Ectodermal cell (in vitro differentiated cells): Measurements from ENCODE around the gene BTNL2.
"Not testable (repeated sequence)": the region's sequence is repeated elsewhere in the genome, so short reads cannot be mapped to it uniquely, and the experiment has no call there.

Experiments
- H3K27ac ChIP-seq: 2 replicates; pipeline ENCODE4 v1.7.0; 2013; ENCODE audit warnings: mild to moderate bottlenecking, low read depth, low read length; ENCODE audit not compliant: insufficient read depth, poor library complexity, severe bottlenecking
- H3K27me3 ChIP-seq: 2 replicates; pipeline ENCODE4 v1.7.0; 2013; ENCODE audit warnings: mild to moderate bottlenecking, low read length; ENCODE audit not compliant: insufficient read depth, control insufficient read depth, poor library complexity, severe bottlenecking
- H3K36me3 ChIP-seq: one replicate; pipeline ENCODE4 v1.7.0; 2013; ENCODE audit warnings: low read length; ENCODE audit not compliant: control insufficient read depth, insufficient read depth
- H3K4me1 ChIP-seq: one replicate; pipeline ENCODE4 v1.7.0; 2013; ENCODE audit warnings: low read length; ENCODE audit not compliant: control insufficient read depth, insufficient read depth
- H3K4me3 ChIP-seq: 2 replicates; pipeline ENCODE4 v1.7.0; 2013; ENCODE audit warnings: low read depth, low read length, control low read depth; ENCODE audit not compliant: insufficient read depth
- H3K9me3 ChIP-seq: 2 replicates; pipeline ENCODE4 v1.7.0; 2013; ENCODE audit warnings: mild to moderate bottlenecking, low read length, moderate library complexity; ENCODE audit not compliant: control insufficient read depth
- WGBS, 2 experiments: methylation state at CpG; one replicate each; pipeline ENCODE4 v1.1.7; 2013; ENCODE audit warnings: missing lambda C conversion rate in 2 of 2; 5-methylcytosine and 5-hydroxymethylcytosine counted together

Gene BTNL2

DNA sequence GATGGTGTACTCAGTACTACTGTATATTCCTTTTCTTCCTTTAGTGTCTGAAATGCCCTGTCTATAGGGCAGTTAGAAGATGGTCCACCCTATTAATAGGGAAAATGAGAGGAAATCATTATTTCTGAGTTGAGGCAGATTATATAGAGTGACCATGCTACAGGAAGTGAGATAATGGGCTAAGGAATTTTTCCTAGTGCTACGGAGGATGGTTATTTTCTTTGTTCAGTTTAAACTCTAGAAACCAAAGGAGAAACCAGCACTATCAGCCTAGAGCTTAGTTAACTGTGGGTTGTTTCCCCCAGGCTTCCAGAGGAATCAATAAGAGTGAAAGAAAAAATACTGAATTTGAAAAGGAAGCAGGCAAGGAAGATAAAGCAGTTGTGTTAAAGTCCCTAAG is 35.8 kb downstream of the BTNL2 start:
- no peaks in the 10 kb centered on the region for H3K9me3 ChIP-seq
- H3K4me3 ChIP-seq: no peak overlapping the region
- H3K36me3 ChIP-seq: no peaks in the 10 kb centered on the region
- WGBS, 2 experiments: 76 to 77% methylated on average over 1 of the region's 1 CpG
- H3K4me1 ChIP-seq: no peaks in the 10 kb centered on the region
- H3K27ac ChIP-seq: no peak overlapping the region
- H3K27me3 ChIP-seq: no peaks in the 10 kb centered on the region

DNA sequence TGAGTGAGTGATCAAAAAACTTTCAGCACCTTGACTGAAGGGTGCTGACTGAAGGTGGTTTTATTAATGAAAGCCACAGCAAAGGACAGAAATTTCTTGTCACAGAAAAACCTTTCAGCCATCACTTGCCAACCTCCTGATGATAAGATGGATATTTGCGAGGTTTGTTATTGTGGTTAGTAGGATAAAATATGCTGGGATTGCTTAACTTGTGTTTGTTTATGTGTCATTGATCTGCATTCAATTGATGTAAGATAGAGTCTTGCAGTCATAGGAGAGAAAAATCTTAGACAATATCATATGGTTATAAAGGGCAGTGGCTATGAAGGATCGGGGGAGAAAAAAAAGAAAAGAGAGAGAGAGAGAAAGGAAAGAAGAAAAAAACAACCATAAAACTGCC is 36.5 kb downstream of the BTNL2 start:
- H3K27ac ChIP-seq: no peak overlapping the region
- H3K4me3 ChIP-seq: no peak overlapping the region
- no peaks in the 10 kb centered on the region for H3K27me3 ChIP-seq
- H3K9me3 ChIP-seq: no peaks in the 10 kb centered on the region
- no peaks in the 10 kb centered on the region for H3K4me1 ChIP-seq
- H3K36me3 ChIP-seq: no peaks in the 10 kb centered on the region
- WGBS, 2 experiments: 100% methylated on average over 1 to 2 of the region's 2 CpGs

DNA sequence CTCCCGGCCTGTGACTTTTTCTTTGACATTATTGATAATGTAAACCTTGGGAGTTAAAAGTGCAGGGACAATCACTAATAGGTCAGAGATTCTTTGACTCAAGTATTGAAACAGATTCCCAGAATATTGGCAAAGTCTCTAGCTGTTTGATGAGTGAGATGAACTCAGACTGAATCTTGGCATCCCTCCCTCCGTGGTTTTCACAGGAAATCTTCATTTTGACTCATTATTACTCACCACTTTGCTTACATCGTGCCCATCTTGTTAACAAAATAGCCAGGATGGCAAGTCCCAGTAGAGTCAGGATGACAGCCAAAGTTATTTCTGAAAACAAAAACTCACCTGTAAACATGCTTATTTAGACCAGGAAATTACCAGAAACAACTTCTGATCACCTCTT is 37.3 kb downstream of the BTNL2 start:
- WGBS, 2 experiments: 63 to 82% methylated on average over 3 of the region's 3 CpGs
- H3K9me3 ChIP-seq: no peaks in the 10 kb centered on the region
- H3K27ac ChIP-seq: no peak overlapping the region
- no peaks in the 10 kb centered on the region for H3K36me3 ChIP-seq
- no peaks in the 10 kb centered on the region for H3K4me1 ChIP-seq
- no peaks in the 10 kb centered on the region for H3K27me3 ChIP-seq
- no peak overlapping the region for H3K4me3 ChIP-seq

DNA sequence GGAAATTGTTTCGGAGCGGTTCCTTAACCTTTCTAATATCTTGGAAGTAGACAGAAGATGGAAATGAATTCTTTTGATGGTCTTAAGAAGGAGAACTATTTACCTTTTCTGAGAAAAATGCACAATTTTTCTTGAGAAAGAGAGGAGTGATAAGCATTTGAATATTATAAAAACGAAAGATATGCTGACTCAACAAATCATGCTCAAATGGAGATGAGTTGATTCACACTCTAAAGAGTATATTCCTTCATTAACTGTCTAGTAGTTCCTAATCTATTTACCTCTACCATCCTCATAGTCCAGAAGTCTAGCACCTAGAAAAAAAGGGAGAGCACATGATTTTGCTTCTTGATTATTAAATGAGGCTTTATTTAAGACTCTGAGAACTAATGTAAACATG is 39.3 kb downstream of the BTNL2 start:
- 87 to 100% methylated on average over 1 to 3 of the region's 3 CpGs for WGBS, 2 experiments
- Histone ChIP-seq H3K9me3 (no peaks in the 10 kb centered on the region), H3K4me3 (no peak overlapping the region), H3K4me1 (no peaks in the 10 kb centered on the region), H3K27me3 (no peaks in the 10 kb centered on the region), H3K36me3 (no peaks in the 10 kb centered on the region), H3K27ac (no peak overlapping the region)

DNA sequence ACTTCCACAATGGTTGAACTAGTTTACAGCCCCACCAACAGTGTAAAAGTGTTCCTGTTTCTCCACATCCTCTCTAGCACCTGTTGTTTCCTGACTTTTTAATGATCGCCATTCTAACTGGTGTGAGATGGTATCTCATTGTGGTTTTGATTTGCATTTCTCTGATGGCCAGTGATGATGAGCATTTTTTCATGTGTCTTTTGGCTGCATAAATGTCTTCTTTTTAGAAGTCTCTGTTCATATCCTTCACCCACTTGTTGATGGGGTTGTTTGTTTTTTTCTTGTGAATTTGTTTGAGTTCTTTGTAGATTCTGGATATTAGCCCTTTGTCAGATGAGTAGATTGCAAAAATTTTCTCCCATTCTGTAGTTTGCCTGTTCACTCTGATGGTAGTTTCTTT is 47.8 kb downstream of the BTNL2 start:
- H3K4me1 ChIP-seq, H3K36me3 ChIP-seq, H3K4me3 ChIP-seq, H3K27ac ChIP-seq, H3K27me3 ChIP-seq, H3K9me3 ChIP-seq: not testable (repeated sequence)
- WGBS, 2 experiments: no CpG with 5 or more reads among the region's 1 CpG

DNA sequence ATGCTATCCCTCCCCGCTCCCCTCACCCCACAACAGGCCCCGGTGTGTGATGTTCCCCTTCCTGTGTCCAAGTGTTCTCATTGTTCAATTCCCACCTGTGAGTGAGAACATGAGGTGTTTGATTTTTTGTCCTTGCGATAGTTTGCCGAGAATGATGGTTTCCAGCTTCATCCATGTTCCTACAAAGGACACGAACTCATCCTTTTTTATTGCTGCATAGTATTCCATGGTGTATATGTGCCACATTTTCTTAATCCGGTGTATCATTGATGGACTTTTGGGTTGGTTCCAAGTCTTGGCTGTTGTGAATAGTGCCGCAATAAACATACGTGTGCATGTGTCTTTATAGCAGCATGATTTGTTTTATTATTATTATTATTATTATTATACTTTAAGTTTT is 48.4 kb downstream of the BTNL2 start:
- H3K4me1 ChIP-seq, H3K27ac ChIP-seq, H3K4me3 ChIP-seq, H3K9me3 ChIP-seq, H3K27me3 ChIP-seq, H3K36me3 ChIP-seq: not testable (repeated sequence)
- WGBS, 2 experiments: 89 to 91% methylated on average over 4 to 7 of the region's 8 CpGs

DNA sequence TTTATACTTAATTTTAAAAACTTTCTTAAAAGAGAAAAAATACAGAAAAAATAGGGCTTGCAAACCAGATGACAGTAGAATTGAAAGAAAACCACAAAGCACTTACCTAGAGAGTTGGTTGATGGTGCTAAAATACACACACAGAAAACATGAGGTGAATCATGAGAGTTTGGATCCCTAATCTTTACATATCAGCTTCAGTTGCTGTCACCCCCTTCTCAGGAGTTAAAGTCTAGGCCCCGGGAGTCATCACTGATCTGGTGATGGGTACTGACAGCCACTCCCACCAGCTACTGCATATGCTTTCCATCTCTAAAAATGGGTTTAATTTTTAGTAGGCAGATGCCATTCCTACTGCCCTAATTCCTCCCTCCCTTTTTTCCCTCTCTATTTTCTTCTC is 52.0 kb downstream of the BTNL2 start:
- Histone ChIP-seq H3K36me3 (no peaks in the 10 kb centered on the region), H3K27me3 (no peaks in the 10 kb centered on the region), H3K27ac (no peak overlapping the region), H3K4me3 (no peak overlapping the region), H3K4me1 (no peaks in the 10 kb centered on the region), H3K9me3 (no peaks in the 10 kb centered on the region)
- WGBS, 2 experiments: 84 to 93% methylated on average over 1 of the region's 1 CpG

DNA sequence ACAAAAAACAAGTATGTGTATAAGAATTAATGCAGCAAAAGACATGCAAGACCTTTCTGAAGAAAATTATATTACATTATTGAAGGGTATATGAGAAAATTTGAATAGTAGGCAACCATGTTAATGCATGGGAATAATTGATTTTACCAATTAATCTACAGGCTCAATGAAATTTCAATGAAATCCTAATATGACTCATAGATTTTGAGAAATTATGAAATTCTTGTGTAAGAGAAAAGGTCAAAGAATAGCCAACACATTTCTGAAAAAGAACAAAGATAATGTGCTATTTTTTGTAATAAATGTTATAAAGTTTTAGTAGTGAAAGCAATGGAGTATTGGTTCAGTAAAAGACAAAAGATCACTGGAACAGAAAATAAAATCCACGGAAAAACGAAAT is 53.6 kb downstream of the BTNL2 start:
- Histone ChIP-seq H3K9me3 (no peaks in the 10 kb centered on the region), H3K4me1 (no peaks in the 10 kb centered on the region), H3K27me3 (no peaks in the 10 kb centered on the region), H3K4me3 (no peak overlapping the region), H3K27ac (no peak overlapping the region), H3K36me3 (no peaks in the 10 kb centered on the region)
- 87 to 89% methylated on average over 2 of the region's 2 CpGs for WGBS, 2 experiments
